Testis (tissue), 3 donors: ENCODE results near the gene SPATA3. TPM values are rescaled to one million over a fixed set of nuclear protein-coding genes. Genes with fewer than 3 reads are reported as not detected.

ENCODE experiments used
- DNase-seq: peaks from one replicate; pipeline ENCODE4 v3.0.0-alpha.2; 2019
- H3K27ac ChIP-seq, 2 donors: fragments of 200-600 bp; sonication (generic); one replicate each; pipeline ENCODE4 v1.5.1; 2019
- H3K27me3 ChIP-seq: fragments of 200-600 bp; sonication (generic); one replicate; pipeline ENCODE4 v1.5.1; 2019
- H3K36me3 ChIP-seq: fragments of 200-600 bp; sonication (generic); one replicate; pipeline ENCODE4 v1.5.1; 2017; ENCODE audit warnings: low read depth; ENCODE audit errors: missing control alignments
- H3K4me1 ChIP-seq: fragments of 200-600 bp; sonication (generic); one replicate; pipeline ENCODE4 v1.5.1; 2019
- H3K4me3 ChIP-seq, 2 donors: fragments of 200-600 bp; sonication (generic); one replicate each; pipeline ENCODE4 v1.5.1; 2017 to 2019
- H3K9me3 ChIP-seq: fragments of 200-600 bp; sonication (generic); one replicate; pipeline ENCODE4 v1.5.1; 2017
- CTCF ChIP-seq, 3 experiments: fragments of 450-650 bp in 2 of 3; fragments of 200-600 bp in 1 of 3; sonication (generic) in 1 of 3; IDR thresholded peaks; one replicate each; pipeline ENCODE4 v1.5.1; 2016 to 2019; ENCODE audit warnings: antibody characterized with exemption in 3 of 3, mild to moderate bottlenecking in 2 of 3, moderate library complexity in 1 of 3
- POLR2A ChIP-seq: fragments of 450-650 bp; IDR thresholded peaks from one replicate; pipeline ENCODE4 v1.6.1; 2017; ENCODE audit warnings: antibody characterized with exemption, mild to moderate bottlenecking, moderate library complexity
- WGBS, 2 donors: methylation state at CpG; one replicate each; pipeline ENCODE4 v1.1.5; 2018; 5-methylcytosine and 5-hydroxymethylcytosine counted together
- intact Hi-C: fragments of 100-400 bp; cut with DNase I; formaldehyde crosslinking; loops from one replicate; pipeline ENCODE4 v1.15.1; 2023; ENCODE audit warnings: low total_unique reads
- polyA plus RNA-seq: library from polyadenylated mRNA; stranded (reverse); fragments of 350-450 nt; fragmentation: Illumina TruSeq; extraction: RNeasy Lipid Tissue Mini Kit (QIAGEN cat#74804); gene quantifications from one replicate; pipeline ENCODE4 v1.2.3, GENCODE V29; 2014; ENCODE audit warnings: low read depth, low replicate concordance; ENCODE audit not compliant: insufficient read depth
- total RNA-seq, 2 donors: library from RNA; depleted of rRNA; stranded (reverse); fragments of >200 nt; gene quantifications; one replicate each; pipeline ENCODE4 v1.2.3, GENCODE V29; 2016

The SPATA3 gene
- total and polyA plus RNA-seq, 3 donors from 2014 or later, result 18.6 to 211 (median 127) TPM

DNA sequence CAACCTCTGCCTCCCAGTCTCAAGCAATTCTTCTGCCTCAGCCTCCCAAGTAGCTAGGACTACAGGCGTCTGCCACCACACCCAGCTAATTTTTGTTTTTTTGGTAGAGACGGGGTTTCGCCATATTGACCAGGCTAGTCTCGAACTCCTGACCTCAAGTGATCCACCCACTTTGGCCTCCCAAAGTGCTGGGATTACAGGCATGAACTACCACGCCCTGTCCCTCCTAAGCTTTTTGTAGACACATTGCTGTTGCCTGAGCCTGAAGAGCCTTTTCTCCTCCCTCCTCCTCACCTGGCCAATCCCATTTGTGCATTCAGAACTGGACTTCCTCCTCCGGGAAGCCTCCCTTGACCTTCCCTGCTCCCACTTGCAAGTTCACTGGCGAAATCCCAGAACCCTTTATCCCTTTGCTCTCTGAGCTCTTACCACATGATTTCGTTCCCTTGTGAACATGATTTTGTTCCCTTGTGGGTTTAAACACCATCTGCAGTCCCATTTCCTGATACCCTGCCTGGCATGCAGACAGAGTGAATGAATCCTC lies 44.0 kb downstream of the SPATA3 start:
- no peaks in the 10 kb centered on the region for H3K9me3 ChIP-seq
- WGBS, 2 donors, result 75 to 84% methylated on average over 8 of the region's 8 CpGs
- H3K4me3 ChIP-seq, result no peak overlapping the region
- no peak for TF ChIP-seq POLR2A
- no peak for TF ChIP-seq CTCF (IDR thresholded peaks at IDR 0.05)
- peaks cover 4% of the 10 kb centered on the region for H3K4me1 ChIP-seq
- intact Hi-C loops, result no loop called here
- no peaks in the 10 kb centered on the region for H3K36me3 ChIP-seq
- no peaks in the 10 kb centered on the region for H3K27me3 ChIP-seq
- no peak for DNase-seq
- H3K27ac ChIP-seq, result no peak overlapping the region

DNA sequence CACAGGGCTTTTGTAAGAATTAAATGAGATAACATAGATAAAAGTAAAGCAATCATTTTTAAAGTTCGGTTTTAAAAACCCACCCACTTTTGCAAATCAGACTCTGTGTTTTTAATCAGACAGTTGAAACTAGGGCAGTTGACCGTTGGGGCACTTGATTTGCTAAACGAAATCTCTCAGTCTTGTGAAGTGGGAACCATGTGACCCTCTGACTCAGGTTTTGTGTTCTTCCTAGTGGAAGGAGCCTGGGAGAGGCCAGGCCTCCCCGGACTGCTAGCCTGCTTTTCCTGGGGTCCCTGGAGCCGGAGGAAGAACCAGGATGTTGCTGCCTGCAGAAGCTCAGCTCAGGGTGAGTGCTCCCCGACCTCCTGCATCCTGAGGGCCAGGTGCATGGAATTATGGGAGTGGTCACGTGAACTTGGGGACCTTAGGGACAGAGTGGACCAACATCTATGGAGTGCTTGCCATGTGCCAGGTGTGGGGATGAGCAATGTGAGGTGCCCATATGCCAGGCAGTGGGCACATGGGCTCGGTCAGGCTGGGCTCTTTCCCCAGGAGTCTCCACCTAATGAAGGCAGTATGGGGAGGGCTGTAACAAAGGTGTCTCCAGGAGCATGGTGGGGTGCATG lies 45.3 kb downstream of the SPATA3 start:
- TF ChIP-seq POLR2A, result no peak
- intact Hi-C loops, result no loop called here
- Histone ChIP-seq H3K4me1 (peaks cover 4% of the 10 kb centered on the region), H3K27ac (no peak overlapping the region), H3K36me3 (no peaks in the 10 kb centered on the region), H3K9me3 (no peaks in the 10 kb centered on the region), H3K4me3 (no peak overlapping the region), H3K27me3 (no peaks in the 10 kb centered on the region)
- 65 to 81% methylated on average over 5 to 8 of the region's 8 CpGs for WGBS, 2 donors
- no peak for DNase-seq

GRCh38 chr2:231043796-231044195 lies 47.9 kb downstream of the SPATA3 start:
- no peaks in the 10 kb centered on the region for H3K27me3 ChIP-seq
- DNase-seq, result no peak
- no peak for TF ChIP-seq CTCF (IDR thresholded peaks at IDR 0.05)
- TF ChIP-seq POLR2A, result no peak
- peaks cover 21% of the 10 kb centered on the region for H3K4me1 ChIP-seq
- no peak overlapping the region for H3K4me3 ChIP-seq
- WGBS, 2 donors, result 88 to 99% methylated on average over 4 of the region's 4 CpGs
- H3K36me3 ChIP-seq, result no peaks in the 10 kb centered on the region
- intact Hi-C loops, result no loop called here
- no peak overlapping the region for H3K27ac ChIP-seq
- H3K9me3 ChIP-seq, result no peaks in the 10 kb centered on the region

DNA sequence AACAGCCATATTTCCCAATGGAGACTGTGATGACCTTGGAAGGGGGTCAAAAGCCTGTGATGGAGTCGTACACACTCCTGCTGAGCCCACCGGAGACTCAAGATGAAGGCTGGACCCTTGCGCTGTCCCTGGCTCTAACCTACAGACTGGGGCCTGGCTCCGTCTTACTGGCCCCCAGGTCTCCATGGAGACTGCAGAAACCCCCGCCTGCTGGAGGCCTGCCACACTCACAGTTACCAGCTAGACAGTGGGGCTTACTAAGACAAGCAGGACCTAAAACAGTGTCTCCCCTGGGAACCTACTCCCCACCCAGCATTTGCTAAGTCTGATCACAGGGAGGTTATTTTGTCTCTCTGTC lies 51.0 kb downstream of the SPATA3 start:
- H3K36me3 ChIP-seq, result no peaks in the 10 kb centered on the region
- 68 to 86% methylated on average over 5 of the region's 5 CpGs for WGBS, 2 donors
- no peak overlapping the region for H3K4me3 ChIP-seq
- no peaks in the 10 kb centered on the region for H3K27me3 ChIP-seq
- peak overlapping the region in 1 of 2 donors; percentile 63 for H3K27ac ChIP-seq
- no peak for DNase-seq
- TF ChIP-seq CTCF (IDR thresholded peaks at IDR 0.05), result no peak
- no peak for TF ChIP-seq POLR2A
- intact Hi-C loops, result no loop called here
- H3K4me1 ChIP-seq, result peaks cover 45% of the 10 kb centered on the region
- H3K9me3 ChIP-seq, result no peaks in the 10 kb centered on the region

GRCh38 chr2:231047274-231047922 lies 51.5 kb downstream of the SPATA3 start:
- H3K9me3 ChIP-seq, result no peaks in the 10 kb centered on the region
- peak; percentile 89 for DNase-seq
- H3K36me3 ChIP-seq, result no peaks in the 10 kb centered on the region
- H3K4me3 ChIP-seq, result no peak overlapping the region
- 49 to 57% methylated on average over 7 to 8 of the region's 8 CpGs for WGBS, 2 donors
- intact Hi-C loops, result no loop called here
- peaks cover 45% of the 10 kb centered on the region for H3K4me1 ChIP-seq
- TF ChIP-seq CTCF (IDR thresholded peaks at IDR 0.05) (no peak), POLR2A (no peak)
- peak overlapping the region in 1 of 2 donors; percentile 63 for H3K27ac ChIP-seq
- H3K27me3 ChIP-seq, result no peaks in the 10 kb centered on the region
